ENCODE data around the gene AGAP2. TPM values are rescaled to one million over a fixed set of nuclear protein-coding genes. Genes with fewer than 3 reads are reported as not detected.

Gene AGAP2
- total RNA-seq, 4 donors from 2014 or later, result 0.55 to 1.6 (median 1.3) TPM

DNA sequence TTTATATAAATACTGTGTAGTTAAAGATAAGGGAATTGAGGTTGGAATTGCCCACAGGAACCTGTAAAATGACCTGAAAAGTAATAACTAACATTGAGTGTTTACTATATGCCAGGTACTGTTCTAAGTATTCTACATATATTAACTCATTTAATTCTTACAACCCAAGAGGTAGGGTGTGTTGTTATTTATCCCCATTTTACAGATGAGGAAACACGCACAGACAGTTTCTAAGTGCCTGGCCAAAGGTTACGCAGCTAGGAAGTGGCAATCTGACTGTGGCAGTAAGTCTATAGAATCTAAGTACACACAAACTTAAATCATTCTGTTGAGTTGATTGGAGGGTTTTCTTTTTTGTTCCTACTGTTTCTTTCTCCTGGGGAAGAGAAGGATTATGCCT, 5.2 kb upstream of the AGAP2 start:
- DNase-seq (ENCODE audit: low spot score in 2 of 2), result no peak
- 87% methylated on average over 2 of the region's 2 CpGs for WGBS, 2 donors
- no peak for TF ChIP-seq POLR2A (IDR thresholded peaks at IDR 0.05)
- TF ChIP-seq, protein P1, sequence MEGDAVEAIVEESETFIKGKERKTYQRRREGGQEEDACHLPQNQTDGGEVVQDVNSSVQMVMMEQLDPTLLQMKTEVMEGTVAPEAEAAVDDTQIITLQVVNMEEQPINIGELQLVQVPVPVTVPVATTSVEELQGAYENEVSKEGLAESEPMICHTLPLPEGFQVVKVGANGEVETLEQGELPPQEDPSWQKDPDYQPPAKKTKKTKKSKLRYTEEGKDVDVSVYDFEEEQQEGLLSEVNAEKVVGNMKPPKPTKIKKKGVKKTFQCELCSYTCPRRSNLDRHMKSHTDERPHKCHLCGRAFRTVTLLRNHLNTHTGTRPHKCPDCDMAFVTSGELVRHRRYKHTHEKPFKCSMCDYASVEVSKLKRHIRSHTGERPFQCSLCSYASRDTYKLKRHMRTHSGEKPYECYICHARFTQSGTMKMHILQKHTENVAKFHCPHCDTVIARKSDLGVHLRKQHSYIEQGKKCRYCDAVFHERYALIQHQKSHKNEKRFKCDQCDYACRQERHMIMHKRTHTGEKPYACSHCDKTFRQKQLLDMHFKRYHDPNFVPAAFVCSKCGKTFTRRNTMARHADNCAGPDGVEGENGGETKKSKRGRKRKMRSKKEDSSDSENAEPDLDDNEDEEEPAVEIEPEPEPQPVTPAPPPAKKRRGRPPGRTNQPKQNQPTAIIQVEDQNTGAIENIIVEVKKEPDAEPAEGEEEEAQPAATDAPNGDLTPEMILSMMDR (IDR thresholded peaks at IDR 0.05), result no peak
- intact Hi-C loops (cut with DNase I; ENCODE audit: low total_unique reads), result no loop called here
- no peak overlapping the region for H3K4me3 ChIP-seq (ENCODE audit: low read depth, poor library complexity, severe bottlenecking)

DNA sequence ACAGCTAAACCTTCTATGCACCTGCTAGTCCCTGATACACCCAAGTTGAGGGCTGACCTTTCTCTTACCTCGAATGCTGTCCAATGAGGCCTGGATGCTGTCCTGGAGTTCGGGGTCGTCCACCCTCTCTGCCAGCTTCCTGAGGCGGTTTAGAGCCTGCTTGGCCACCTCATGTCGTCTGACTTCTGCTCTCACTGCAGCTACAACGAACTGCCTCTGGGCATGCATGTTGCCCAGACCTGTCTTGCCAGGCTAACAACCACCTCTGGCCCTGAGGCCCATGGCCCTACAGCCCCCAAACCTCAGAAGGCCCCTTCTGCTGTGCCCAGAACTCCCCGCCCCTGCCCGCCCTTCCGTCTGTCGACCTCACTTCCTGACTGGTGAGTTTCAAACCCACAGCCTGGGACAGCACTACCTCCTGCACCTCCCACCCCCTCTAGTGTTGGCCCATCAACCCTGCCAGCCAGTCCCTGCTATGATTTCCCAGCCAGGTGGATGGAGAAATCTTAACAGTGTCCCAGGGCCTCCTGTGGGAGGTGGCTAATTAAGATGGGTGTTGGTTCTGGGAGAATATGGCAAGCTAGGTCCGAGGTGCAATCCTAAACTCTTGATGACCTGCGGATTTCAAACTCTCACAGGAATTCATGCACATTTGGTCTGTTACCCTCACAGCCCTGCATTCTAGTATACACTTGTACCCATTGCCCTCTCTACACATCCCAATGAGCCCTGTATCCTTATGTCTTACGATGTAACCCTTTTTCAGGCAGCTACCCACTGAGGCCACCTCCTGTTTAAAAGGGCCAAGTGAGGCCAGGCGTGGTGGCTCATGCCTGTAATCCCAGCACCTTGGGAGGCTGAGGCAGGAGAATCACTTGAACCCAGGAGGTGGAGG, 3.5 kb upstream of the AGAP2 start:
- intact Hi-C loops (cut with DNase I; ENCODE audit: low total_unique reads), result no loop called here
- TF ChIP-seq, protein P1 (IDR thresholded peaks at IDR 0.05), result no peak
- TF ChIP-seq POLR2A (IDR thresholded peaks at IDR 0.05), result no peak
- WGBS, 2 donors, result 42 to 47% methylated on average over 14 of the region's 14 CpGs
- DNase-seq (ENCODE audit: low spot score in 2 of 2), result peak in 1 of 2 donors; percentile 85
- H3K4me3 ChIP-seq (ENCODE audit: low read depth, poor library complexity, severe bottlenecking), result no peak overlapping the region

DNA sequence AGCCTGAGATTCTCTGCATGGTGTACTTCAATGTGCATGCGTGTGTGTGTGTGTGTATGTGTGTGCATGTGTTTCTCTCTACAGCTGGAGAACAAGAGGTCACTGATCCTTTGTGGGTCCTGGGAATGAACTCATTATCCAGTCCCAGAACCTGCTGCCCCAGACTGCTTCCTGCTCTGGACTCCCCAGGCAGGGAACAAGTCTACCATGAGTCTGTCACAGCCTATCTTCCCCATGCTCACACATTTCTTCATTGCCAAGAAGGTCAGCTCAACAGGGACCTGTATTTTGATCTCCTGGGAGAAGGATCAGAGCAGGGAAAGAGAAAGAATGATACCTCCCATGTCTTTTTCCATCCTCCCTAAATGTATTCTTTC, 2.9 kb upstream of the AGAP2 start:
- H3K4me3 ChIP-seq (ENCODE audit: low read depth, poor library complexity, severe bottlenecking), result no peak overlapping the region
- intact Hi-C loops (cut with DNase I; ENCODE audit: low total_unique reads), result no loop called here
- no peak for TF ChIP-seq POLR2A (IDR thresholded peaks at IDR 0.05)
- TF ChIP-seq, protein P1 (IDR thresholded peaks at IDR 0.05), result no peak
- peak in 1 of 2 donors; percentile 74 for DNase-seq (ENCODE audit: low spot score in 2 of 2)
- 70 to 71% methylated on average over 1 of the region's 1 CpG for WGBS, 2 donors

DNA sequence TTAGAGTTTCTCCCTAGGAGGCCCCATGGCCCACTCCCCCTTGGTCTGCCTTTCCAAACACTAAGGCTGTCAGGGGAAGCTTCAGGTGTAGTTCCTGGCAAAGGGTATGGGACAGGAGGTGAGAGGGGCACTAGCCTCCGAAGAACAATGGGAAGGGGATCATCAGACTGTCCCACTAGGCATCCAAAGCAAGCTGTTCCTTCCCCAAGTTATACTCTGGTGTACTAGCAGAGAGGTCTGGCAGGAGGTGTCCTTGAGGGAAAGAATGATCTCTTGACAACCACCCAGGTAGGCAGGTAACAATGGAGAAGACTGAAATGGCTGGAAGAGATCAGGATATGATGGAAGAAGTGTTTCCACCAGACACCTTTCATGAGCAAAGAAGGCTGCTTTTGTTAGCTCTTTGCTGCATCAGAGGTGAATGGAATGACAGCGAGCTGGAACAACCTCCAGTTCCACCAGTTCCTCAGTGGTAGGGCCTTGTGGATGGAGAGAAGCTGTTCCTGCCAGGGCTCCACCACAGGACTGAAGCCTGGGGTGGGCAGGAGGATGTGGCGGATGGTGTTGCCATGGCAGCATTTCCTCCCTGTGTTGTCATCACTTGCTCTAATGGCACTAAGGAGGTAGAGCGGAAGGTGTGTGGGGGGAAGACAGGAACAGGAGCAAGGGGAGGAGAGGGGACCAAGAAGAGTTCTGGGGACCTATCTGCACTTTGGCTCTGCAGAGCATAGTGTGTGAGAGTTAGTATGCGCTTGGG, 2.3 kb upstream of the AGAP2 start:
- no peak overlapping the region for H3K4me3 ChIP-seq (ENCODE audit: low read depth, poor library complexity, severe bottlenecking)
- peak in 1 of 2 donors; percentile 84 for DNase-seq (ENCODE audit: low spot score in 2 of 2)
- no peak for TF ChIP-seq POLR2A (IDR thresholded peaks at IDR 0.05)
- TF ChIP-seq, protein P1 (IDR thresholded peaks at IDR 0.05), result no peak
- 53 to 59% methylated on average over 5 of the region's 5 CpGs for WGBS, 2 donors
- intact Hi-C loops (cut with DNase I; ENCODE audit: low total_unique reads), result no loop called here

DNA sequence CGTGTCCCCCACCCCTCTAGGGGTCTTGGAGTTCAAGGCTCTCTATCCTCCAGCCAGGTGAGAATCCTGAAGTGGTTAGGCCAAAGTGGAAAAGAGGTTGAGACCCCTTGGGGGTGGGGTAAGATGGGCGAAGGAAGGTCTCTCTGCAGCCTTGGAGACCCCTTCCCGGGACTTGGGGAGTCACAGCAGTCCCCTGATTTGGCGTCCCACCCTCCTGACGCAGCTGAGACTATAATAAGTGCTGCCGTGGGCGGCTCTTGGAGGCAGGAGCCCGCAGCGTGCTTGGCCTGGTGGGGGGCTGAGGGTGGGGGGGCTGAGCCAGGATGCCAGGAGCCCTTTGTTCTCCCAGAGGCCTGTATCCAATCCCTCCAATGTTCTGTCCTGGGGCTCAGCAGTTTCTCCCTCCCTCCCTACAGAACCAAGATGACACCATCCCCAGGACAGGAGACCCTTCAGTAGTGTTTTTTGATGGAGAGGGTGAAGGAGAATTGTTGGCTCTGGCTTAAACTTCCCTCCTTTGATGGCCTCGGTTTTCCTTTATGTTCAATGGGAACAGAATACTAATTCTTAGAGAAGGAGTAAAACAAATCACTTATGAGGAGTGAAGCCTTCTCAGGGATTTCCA, 1.5 kb upstream of the AGAP2 start:
- DNase-seq (ENCODE audit: low spot score in 2 of 2), result peak in 1 of 2 donors; percentile 70
- no peak overlapping the region for H3K4me3 ChIP-seq (ENCODE audit: low read depth, poor library complexity, severe bottlenecking)
- WGBS, 2 donors, result 59 to 62% methylated on average over 7 to 10 of the region's 10 CpGs
- intact Hi-C loops (cut with DNase I; ENCODE audit: low total_unique reads), result no loop called here
- TF ChIP-seq, protein P1 (IDR thresholded peaks at IDR 0.05), result no peak
- TF ChIP-seq POLR2A (IDR thresholded peaks at IDR 0.05), result no peak
